ENCODE measurements around the gene ORM1.

ORM1 gene

DNA sequence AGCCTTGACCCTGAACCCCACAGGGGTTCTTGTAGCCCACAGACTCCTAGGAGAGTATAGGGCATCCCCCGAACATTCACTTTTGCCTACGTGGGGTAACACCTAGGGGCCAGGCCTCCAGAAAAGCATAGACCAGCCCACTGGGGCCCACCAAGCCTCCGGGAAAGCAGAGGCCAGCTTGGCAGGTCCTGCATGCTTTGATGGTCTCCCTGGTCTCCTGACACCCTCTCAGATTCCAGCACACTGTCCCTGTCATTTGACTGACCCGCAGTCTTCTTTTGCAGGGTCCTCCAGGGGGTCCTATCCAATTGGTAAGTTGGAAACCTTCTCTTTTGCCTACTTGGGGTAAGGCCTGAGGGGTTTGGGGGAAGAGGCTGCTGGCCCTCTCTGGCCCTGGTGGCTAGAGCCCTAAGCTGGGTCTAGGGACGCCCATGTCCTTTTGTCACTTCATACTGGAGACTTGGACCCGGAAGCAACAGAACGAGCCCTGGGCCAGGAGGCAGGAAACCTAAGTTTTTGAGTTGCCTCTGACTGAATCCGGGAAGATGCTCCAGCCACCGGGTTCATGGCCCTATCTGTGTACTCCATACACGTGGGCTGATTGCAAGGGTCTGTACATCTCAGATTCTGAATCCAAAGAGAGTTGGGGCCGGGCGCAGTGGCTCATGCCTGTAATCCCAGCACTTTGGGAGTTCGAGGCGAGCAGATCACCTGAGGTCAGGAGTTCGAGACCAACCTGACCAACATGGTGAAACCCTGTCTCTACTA, 20.9 kb upstream of the ORM1 start:
- FAIRE-seq = no peak
- TF ChIP-seq POLR2A (IDR thresholded peaks at IDR 0.05; ENCODE audit: low read depth, low read length) (no peak), TAF1 (IDR thresholded peaks at IDR 0.05; ENCODE audit: borderline replicate concordance, low read depth, low read length) (no peak)
- no peak for DNase-seq (ENCODE audit: insufficient read length)

- TF ChIP-seq POLR2A (IDR thresholded peaks at IDR 0.05; ENCODE audit: low read depth, low read length) = no peak
- TF ChIP-seq POLR2AphosphoS5 (IDR thresholded peaks at IDR 0.05; ENCODE audit: low read depth, low read length) = no peak
- TF ChIP-seq TAF1 (IDR thresholded peaks at IDR 0.05; ENCODE audit: borderline replicate concordance, low read depth, low read length) = no peak
- no peak for DNase-seq (ENCODE audit: insufficient read length)
- no peak for FAIRE-seq
Measured at GRCh38 chr9:114302727-114303126, 20.2 kb upstream of the ORM1 start.

- FAIRE-seq = no peak
- TF ChIP-seq TAF1 (IDR thresholded peaks at IDR 0.05; ENCODE audit: borderline replicate concordance, low read depth, low read length) (no peak), POLR2AphosphoS5 (IDR thresholded peaks at IDR 0.05; ENCODE audit: low read depth, low read length) (no peak), POLR2A (IDR thresholded peaks at IDR 0.05; ENCODE audit: low read depth, low read length) (no peak)
- DNase-seq (ENCODE audit: insufficient read length) = no peak
Measured at GRCh38 chr9:114303571-114303970, 19.3 kb upstream of the ORM1 start.

DNA sequence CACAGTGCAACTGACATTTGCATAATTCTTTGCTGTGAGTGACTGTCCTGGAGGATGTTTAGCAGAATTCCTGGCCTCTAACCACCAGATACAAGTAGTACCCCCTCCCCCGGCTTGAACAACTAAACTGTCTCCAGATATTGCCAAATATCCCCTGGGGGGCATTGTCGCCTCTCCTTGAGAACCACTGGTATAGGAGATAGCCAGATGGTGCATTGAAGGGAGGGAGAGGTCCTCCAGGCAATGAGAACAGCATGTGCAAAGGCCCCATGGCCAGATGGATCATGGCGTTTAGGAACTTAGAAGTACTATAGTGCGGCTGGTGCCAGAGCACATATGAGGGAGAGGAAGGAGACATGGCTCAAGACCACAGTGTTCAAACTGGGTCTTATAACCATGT, 18.9 kb upstream of the ORM1 start:
- DNase-seq (ENCODE audit: insufficient read length) (no peak), FAIRE-seq (no peak)
- TF ChIP-seq POLR2A (IDR thresholded peaks at IDR 0.05; ENCODE audit: low read depth, low read length) (no peak), TAF1 (IDR thresholded peaks at IDR 0.05; ENCODE audit: borderline replicate concordance, low read depth, low read length) (no peak), POLR2AphosphoS5 (IDR thresholded peaks at IDR 0.05; ENCODE audit: low read depth, low read length) (no peak)

DNA sequence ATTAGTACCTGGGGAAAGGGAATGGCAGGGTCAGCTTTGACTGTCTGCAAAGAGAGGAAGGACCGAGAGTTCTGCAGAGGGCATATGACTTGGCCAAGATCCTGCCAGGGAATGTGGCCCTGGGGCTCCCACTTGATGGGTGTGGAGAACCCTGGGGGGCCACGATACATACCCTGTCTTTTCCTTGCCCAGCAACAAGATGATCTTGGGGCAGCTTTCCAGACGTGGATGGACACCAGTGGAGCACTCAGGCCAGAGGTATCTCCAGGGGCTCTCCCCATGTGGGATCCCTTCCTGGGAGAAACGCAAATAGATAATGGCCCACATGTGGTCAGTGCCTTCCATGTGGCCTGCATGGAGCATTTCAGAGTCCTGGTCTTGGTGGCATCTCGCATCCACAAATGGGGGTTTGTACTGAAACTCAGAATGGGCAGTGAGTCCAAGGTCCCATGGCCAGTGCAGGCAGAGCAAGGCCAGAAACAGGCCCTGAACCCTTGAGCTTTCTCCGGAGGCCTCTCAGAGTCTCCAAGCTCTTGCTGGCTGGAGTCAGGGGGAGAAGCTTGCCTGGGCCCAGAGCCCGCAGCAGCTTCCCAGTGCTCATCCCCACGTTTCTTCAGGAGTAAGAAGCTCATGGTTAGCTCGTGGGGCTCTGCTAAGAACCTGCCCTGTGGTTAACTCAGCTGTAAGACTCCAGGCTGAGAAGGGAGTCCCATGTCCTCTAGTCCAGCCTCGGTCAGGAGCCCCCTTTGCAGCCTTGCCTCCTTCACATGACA, 18.3 kb upstream of the ORM1 start:
- no peak for FAIRE-seq
- TF ChIP-seq POLR2A (IDR thresholded peaks at IDR 0.05; ENCODE audit: low read depth, low read length) (no peak), POLR2AphosphoS5 (IDR thresholded peaks at IDR 0.05; ENCODE audit: low read depth, low read length) (no peak)
- DNase-seq (ENCODE audit: insufficient read length) = no peak

DNA sequence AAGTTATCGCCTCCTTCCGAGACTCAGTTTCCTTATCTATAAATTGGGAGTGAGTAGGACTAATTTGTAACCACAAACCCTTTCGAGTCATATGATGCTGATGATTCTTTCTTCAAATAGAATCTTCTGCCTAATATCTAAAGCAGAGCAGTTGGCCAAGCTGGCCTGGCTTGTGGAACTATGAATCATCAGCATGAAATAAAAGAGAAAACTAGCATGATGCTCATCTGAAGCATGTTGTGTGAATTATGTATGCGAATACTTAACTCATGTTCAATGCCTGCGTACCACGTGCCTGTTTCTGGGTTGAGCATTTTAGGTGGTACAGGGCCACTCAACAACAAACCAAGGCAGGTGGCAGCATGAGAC, 15.0 kb upstream of the ORM1 start:
- no peak for TF ChIP-seq TAF1 (IDR thresholded peaks at IDR 0.05; ENCODE audit: borderline replicate concordance, low read depth, low read length)
- no peak for TF ChIP-seq POLR2AphosphoS5 (IDR thresholded peaks at IDR 0.05; ENCODE audit: low read depth, low read length)
- no peak for TF ChIP-seq POLR2A (IDR thresholded peaks at IDR 0.05; ENCODE audit: low read depth, low read length)
- FAIRE-seq (no peak), DNase-seq (ENCODE audit: insufficient read length) (no peak)

DNA sequence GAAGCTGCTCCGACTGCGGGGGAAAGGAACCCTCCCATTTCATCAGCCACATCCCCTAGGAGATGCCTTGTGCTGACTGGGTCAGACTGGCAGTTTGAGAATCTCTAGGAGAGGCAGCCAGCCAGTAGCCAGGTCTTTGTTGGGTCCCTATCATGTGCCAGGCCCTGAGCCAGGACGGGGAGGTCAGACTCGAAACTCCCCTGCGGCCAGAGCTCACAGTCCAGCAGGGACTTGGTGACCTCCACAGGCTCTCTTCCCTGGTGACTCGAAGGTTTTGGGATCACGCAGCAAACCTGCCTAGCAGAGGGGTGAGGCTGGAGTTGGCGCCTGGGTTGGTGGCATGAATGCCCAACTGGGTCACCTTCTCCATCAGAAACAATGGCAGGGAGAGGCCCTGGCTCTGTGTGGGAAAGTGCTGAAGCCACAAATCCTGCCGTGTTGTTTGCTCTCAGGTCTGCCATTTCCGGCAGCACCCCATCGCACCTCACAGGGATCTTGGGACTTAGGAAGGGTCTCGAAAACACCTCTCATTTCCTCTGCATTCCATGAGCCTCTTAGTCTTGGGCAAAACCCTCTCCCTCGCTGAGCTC, 14.4 kb upstream of the ORM1 start:
- DNase-seq (ENCODE audit: insufficient read length) (no peak), FAIRE-seq (no peak)
- TF ChIP-seq TAF1 (IDR thresholded peaks at IDR 0.05; ENCODE audit: borderline replicate concordance, low read depth, low read length) (no peak), POLR2AphosphoS5 (IDR thresholded peaks at IDR 0.05; ENCODE audit: low read depth, low read length) (no peak), POLR2A (IDR thresholded peaks at IDR 0.05; ENCODE audit: low read depth, low read length) (no peak)

DNA sequence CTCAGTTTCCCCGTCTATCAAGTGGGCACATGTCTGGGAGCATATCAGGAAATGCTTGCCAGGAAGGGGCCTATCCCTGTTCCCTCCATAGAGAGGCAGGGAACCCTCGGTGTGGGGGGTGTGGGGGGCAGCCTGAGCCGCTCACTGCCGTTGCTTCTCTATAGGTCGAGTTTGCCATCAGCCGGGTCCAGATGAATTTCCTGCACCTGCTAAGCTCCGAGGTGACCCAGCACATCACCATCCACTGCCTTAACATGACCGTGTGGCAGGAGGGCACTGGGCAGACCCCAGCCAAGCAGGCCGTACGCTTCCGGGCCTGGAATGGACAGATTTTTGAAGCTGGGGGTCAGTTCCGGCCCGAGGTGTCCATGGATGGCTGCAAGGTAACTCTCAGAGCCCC, 13.8 kb upstream of the ORM1 start:
- FAIRE-seq (no peak), DNase-seq (ENCODE audit: insufficient read length) (no peak)
- TF ChIP-seq POLR2AphosphoS5 (IDR thresholded peaks at IDR 0.05; ENCODE audit: low read depth, low read length) = no peak

GRCh38 chr9:114310471-114311450, 12.1 kb upstream of the ORM1 start:
- no peak for DNase-seq (ENCODE audit: insufficient read length)
- no peak for FAIRE-seq
- TF ChIP-seq POLR2A (IDR thresholded peaks at IDR 0.05; ENCODE audit: low read depth, low read length) (no peak), TAF1 (IDR thresholded peaks at IDR 0.05; ENCODE audit: borderline replicate concordance, low read depth, low read length) (no peak), POLR2AphosphoS5 (IDR thresholded peaks at IDR 0.05; ENCODE audit: low read depth, low read length) (no peak)

- no peak for FAIRE-seq
- DNase-seq (ENCODE audit: insufficient read length) = no peak
- TF ChIP-seq POLR2AphosphoS5 (IDR thresholded peaks at IDR 0.05; ENCODE audit: low read depth, low read length) (no peak), POLR2A (IDR thresholded peaks at IDR 0.05; ENCODE audit: low read depth, low read length) (no peak), TAF1 (IDR thresholded peaks at IDR 0.05; ENCODE audit: borderline replicate concordance, low read depth, low read length) (no peak)
Measured at GRCh38 chr9:114311571-114312512, 11.1 kb upstream of the ORM1 start.

Data from GM12892 (cell line).